GM21526 (cell line): ENCODE results near the gene UIMC1.
"Not testable (repeated sequence)": the region's sequence is repeated elsewhere in the genome, so short reads cannot be mapped to it uniquely, and the experiment has no call there.

ENCODE experiments used
- ATAC-seq: cut with Tn5 transposase; IDR thresholded peaks from one replicate; pipeline ENCODE4 v1.9.1; 2021; ENCODE audit warnings: moderate library complexity; ENCODE audit not compliant: unreplicated experiment, low FRiP score

The UIMC1 gene

DNA sequence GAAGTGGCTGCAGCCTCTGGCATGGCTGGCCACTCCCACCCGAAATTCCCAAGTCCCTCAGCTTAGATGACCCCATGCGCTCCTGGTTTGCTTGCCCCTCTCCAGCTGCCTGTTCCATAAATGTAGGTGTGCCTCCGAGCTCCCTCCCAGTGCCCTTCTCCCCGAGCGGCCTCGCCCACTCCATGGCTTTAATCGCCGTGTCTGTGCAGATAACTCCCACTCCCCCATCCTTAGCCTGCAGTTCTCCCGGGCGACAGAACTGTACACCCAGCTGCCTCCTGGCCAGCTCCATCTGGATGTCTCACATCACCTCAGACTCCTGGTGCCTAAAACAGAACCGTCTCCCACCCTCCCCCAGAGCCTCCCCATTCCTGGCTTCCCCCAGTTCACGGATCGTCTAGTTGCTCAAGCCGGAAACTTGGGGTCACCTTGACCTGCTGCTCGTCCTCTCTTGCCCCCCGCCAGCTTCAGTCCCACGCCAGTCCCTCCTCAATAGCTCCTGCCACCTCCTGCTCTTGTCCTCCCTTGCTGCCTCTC is 131.5 kb downstream of the UIMC1 start:
- no peak for ATAC-seq

DNA sequence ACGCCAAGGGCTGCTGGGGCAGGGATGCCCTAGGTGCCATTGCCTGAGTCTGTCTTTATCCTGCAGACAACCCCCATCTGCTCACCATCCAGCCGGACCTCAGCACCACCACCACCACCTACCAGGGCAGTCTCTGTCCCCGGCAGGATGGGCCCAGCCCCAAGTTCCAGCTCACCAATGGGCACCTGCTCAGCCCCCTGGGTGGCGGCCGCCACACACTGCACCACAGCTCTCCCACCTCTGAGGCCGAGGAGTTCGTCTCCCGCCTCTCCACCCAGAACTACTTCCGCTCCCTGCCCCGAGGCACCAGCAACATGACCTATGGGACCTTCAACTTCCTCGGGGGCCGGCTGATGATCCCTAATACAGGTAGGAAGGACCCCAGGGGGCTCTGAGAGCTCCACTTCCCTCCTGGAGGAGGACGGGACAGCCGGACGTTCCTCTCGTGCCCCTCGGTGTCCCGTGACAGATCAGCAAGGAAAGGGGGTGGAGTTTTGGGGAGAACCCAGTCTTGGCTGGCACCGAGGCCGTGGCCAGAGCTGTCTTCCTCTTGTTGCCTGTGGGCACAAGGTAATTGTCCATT is 132.3 kb downstream of the UIMC1 start:
- ATAC-seq = no peak

DNA sequence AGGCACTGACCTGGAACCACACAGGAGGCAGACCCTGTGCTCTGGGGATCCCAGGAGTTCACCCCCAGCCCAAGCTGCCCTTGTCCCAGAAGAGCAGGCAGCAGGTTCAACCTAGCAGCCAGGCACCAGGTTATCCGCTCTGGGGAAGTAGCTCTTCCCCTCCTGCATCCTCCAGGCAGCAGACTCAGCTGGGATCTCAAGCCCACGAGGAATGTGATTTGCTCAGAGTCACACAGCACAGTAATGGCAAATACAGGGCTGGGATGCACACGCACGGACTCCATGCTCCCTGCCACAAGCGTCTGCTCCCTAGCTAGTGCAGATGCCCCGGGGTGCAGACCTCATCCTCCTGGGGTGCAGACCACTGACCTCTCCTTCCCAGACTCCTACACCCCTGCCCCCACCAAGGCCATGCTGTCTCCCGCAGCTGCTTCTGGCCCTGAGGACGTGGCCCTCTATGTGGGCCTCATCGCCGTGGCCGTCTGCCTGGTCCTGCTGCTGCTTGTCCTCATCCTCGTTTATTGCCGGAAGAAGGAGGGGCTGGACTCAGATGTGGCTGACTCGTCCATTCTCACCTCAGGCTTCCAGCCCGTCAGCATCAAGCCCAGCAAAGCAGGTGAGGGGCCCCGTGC is 132.9 kb downstream of the UIMC1 start:
- no peak for ATAC-seq

DNA sequence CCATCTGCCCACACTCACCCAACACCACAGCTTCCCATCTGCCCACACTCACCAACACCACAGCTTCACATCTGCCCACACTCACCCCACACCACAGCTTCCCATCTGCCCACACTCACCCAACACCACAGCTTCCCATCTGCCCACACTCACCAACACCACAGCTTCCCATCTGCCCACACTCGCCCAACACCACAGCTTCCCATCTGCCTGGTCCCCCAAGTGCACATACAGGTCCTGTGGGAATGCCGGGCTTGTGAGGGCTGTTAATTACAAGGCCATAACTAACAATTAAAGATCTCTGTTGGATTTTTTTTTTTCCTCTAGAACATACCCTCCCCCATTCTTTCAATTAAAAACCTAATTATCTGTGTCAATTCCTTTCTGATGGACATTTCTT is 133.6 kb downstream of the UIMC1 start:
- ATAC-seq = not testable (repeated sequence)

DNA sequence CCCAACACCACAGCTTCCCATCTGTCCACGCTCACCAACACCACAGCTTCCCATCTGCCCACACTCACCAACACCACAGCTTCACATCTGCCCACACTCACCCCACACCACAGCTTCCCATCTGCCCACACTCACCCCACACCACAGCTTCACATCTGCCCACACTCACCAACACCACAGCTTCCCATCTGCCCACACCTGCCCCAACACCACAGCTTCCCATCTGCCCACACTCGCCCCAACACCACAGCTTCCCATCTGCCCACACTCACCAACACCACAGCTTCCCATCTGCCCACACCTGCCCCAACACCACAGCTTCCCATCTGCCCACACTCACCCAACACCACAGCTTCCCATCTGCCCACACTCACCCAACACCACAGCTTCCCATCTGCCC is 134.0 kb downstream of the UIMC1 start:
- ATAC-seq = not testable (repeated sequence)

DNA sequence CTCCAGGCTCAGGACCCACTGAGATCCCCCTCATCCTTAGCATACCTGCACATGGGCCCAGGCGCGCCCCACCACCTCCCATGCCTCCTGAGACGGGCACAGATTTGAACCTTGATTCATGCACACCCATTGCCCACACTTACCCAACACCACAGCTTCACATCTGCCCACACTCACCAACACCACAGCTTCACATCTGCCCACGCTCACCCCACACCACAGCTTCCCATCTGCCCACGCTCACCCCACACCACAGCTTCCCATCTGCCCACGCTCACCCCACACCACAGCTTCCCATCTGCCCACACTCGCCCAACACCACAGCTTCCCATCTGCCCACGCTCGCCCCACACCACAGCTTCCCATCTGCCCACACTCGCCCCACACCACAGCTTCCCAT is 135.9 kb downstream of the UIMC1 start:
- ATAC-seq = not testable (repeated sequence)

DNA sequence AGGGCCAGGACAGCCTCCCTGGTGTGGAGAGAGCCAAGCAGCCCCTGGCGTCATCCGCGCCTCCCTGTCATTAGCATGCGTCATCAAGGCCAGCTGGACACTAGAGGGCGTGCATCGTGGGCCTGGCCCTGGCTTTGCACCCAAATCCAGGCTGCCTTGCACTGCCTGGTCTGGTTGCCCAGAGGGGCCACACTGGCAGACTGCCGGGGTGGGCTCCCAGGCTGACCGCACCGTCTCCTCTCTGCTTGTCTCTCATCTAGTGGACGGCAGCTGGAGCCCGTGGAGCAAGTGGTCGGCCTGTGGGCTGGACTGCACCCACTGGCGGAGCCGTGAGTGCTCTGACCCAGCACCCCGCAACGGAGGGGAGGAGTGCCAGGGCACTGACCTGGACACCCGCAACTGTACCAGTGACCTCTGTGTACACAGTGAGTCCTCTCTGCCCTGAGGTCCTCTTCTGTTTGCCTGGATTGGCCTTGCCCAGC is 136.4 kb downstream of the UIMC1 start:
- ATAC-seq = no peak

DNA sequence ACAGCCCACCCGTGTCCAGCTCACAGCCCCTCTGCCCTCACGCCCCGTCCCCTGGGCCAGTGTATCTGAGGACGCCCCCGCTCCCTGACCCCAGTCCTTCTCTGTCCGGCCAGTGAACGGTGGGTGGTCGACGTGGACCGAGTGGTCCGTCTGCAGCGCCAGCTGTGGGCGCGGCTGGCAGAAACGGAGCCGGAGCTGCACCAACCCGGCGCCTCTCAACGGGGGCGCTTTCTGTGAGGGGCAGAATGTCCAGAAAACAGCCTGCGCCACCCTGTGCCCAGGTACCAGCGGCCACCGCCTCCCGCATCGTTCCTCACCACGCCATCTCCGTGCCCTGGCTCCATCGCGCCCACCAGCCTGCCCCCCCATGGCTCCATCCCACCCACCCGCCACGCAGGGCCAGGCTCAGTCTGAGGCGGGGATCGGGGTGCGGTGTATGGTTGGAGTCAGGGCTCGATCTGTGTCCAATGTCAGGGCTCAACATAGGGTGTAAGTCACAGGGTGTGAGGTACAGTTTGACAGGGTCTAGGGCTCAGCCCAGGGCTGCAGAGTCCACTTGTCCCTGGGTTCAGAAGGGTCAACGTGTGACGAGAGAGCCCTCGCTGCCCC is 137.0 kb downstream of the UIMC1 start:
- ATAC-seq = no peak

DNA sequence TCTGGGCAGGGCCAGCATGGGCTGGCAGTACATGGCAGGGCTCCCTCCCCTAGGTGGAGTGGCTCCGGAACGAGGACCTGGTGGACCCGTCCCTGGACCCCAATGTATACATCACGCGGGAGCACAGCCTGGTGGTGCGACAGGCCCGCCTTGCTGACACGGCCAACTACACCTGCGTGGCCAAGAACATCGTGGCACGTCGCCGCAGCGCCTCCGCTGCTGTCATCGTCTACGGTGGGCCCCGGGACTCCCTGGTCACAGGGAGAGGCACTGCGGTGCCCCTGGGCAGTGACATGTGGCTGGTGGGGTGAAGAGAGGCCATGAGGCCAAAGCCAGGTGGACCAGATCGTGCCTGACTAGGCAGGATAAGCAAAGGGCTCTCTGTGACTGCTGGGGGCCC is 137.8 kb downstream of the UIMC1 start:
- no peak for ATAC-seq

DNA sequence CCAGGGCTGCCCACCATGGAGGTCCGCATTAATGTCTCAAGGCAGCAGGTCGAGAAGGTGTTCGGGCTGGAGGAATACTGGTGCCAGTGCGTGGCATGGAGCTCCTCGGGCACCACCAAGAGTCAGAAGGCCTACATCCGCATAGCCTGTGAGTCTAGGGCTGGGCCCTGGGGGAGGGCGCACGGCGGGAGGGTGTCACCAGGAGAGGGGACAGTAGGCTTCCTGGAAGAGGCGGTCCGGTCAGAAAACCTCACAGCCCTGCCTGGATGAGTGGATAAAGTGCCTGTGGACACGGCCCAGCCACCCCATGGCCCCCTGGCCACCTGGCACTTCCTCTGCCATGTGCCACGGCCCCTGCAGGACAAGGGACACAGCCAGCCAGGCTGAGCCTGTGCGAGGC is 138.5 kb downstream of the UIMC1 start:
- no peak for ATAC-seq

DNA sequence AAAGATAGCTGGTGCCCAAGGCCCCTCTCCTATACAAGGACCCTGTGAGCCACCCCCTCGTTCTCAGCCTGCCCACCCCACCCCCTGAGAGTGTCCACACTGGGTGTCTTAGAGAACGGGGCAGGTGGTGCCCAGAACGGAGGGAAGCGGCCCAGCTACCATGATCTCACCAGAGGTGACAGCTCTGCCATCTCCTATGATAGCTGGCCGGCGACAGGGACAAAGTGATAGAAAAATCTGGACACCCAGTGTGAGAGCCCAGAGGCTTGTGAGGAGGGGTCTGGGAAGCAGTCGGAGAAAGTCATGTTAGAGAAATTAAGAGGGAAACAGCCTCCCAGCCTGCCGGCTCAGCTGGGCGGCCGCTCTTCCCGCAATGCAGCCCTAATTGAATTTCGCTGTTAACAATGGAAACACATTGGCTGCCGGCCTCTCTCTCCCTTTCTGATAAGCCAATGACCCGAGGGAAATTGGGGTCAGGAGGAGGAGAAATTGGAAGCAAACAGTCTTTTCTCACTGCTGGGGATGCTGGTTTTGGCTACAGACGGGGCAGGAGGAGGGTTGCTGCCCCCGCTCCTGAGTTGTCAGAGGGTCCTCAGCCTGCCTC is 139.8 kb downstream of the UIMC1 start:
- no peak for ATAC-seq

DNA sequence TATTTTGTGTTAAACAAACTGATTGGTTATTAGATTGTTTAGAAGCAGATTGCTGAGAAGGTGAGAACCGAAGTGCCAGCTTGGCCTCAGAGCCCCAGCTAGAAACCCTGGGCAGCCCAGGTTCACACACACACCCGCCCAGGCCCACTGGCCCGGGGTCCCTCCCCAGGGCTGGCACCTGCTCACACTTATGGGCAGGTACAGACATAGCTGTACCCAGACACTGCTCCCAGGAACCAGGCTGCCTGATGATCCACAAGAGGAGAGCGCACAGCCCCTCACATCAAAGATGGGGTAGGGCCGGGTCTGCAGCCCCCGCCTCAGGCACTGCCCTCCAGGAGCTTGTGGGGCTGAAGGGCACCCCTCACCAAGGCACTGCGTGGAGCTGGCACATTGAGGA is 140.6 kb downstream of the UIMC1 start:
- no peak for ATAC-seq

DNA sequence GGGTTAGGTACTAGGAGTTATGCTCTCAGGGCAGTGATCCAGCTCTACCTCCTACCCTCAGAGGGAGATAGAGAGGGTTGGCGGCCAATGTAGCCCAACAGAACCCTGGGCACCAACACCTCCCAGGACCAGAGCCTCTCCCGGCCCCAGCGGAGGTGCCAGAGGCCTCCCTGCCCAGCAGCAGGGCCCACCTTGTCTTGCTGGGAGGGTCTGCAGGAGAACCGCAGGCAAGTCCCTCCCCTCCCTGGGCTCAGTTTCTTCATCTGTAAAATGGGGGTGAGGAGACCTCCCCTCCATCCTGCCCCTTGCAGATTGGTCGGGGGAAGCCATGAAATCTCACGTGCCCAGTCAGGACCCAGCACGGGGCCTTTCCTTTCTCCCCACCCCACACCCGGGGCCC is 141.8 kb downstream of the UIMC1 start:
- no peak for ATAC-seq

DNA sequence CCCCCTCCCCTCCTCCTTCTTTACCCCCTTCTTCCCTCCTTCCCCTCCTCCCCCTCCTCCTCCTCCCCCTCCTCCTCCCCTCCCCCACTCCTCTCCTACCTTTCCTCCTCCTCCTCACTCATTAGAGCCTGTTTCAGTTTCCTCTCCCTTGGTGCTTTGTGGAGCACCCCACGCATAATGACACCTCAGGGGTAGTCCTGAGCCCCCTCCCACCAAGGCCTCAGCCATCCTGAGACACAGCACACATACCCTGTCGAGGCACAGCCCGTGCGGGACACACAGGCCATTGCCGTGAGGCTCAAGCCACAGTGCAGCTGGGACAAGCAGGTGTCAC is 142.8 kb downstream of the UIMC1 start:
- no peak for ATAC-seq

DNA sequence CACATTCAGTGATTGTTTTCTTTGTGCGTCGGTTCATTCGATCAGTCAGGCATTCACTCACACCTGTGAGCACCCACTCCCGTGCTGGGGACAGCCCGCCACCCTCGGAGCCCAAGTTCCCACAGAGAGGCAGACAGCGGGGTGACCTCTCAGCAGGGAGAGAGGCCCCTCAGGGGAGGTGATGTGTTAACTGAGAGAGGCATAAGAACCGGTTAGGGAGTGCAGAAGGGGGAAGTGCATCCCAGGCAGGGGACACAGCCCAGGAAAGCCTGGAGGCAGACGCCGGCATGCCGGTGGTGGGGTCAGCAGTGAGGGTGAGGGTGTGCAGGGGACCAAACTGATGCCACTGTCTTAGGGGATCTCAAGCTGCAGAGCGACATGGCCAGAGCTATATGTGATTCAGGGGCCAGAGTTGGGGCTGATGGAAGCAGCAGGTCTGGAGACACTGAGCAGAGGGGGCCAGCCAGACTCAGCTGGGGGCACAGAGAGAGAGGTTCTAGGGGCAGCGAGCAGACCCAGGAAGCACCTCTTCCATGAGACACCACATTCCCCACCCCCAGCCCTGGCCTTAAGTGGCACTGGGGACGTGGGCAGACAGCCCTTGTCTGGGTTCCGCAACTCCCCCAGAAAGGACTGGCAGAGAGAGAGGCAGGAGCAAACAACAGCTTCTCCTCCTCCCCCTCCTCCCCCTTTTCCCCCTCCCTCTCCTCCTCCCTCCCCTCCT is 143.4 kb downstream of the UIMC1 start:
- no peak for ATAC-seq

DNA sequence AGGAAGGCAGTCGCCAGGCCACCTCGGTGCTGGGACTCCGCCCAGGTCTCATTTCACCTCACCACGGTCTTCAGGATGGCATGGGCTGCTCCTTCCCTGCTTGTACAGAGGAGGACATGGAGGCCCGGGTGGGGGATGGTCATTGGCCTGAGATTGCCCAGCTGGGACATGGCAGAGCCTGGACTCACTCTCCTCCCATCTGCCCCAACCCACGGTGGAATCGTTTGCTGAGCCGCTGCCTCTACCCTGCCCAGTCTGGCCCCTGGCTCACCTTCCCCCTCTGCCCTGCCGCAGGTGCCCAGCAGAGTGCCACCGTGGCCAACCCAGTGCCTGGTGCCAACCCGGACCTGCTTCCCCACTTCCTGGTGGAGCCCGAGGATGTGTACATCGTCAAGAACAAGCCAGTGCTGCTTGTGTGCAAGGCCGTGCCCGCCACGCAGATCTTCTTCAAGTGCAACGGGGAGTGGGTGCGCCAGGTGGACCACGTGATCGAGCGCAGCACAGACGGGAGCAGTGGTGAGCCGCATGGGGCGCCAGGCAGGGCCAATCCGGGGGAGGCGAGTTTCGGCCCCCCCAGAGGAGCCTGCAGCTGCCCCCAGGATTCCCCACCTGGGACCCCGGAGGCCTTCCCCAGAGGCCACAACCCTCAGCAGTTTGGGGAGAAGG is 144.1 kb downstream of the UIMC1 start:
- no peak for ATAC-seq

DNA sequence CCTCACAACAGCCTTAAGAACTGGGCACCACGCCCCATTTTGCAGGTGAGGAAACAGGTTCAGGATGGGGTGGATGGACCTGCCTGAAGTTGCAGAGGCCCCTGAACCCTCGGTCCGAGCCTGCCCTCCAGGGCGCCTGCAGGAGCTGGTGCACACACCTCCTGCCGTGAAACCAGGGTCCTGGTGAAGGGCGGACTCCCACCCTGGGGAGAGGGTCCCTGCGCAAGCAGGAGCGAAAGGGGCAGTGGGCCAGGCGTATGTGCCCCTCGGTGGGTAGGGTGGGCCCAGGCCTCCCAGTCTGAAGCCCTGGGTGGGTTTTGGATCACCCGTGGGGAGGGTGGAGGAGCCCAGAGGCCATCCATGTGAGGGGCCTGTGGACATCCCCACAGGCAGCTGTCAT is 145.3 kb downstream of the UIMC1 start:
- no peak for ATAC-seq

DNA sequence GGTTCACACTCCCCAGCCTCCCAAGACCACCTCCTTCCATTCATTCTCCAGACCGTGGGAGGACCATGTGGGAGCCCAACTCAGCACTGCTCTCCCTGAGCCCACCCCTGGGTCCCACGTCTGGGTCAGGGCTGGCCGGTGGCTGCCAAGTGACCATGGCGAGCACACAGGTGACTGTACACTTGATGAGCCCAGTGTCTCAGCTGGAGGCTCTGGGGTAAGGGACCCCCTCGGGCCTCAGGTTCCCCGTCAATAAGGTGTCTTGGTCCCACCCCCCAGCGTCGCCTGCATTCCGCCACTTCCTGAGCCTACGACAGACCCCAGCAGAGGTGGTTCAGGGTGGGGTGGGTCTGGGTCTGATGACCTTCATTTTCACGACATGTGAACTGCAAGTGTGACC is 146.2 kb downstream of the UIMC1 start:
- no peak for ATAC-seq

DNA sequence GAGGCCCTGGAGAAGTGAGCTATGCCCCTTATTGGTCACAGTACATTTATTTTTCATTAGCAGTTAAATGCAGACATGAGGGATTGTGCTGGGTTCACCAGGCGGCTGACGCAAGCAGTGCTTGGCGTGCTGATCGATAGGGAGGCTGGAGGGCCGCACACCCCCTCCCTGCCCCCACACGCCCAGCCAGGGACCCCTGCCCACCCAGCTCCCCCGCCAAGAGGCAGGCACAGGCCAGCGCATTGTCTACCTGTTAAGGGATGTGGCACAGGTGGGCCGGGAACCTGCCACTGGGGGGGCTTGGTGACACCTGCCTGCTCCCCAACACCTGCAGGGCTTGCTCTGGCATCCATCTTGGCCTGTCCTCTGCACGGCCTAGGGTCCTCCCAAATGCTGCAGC is 146.7 kb downstream of the UIMC1 start:
- ATAC-seq = no peak

DNA sequence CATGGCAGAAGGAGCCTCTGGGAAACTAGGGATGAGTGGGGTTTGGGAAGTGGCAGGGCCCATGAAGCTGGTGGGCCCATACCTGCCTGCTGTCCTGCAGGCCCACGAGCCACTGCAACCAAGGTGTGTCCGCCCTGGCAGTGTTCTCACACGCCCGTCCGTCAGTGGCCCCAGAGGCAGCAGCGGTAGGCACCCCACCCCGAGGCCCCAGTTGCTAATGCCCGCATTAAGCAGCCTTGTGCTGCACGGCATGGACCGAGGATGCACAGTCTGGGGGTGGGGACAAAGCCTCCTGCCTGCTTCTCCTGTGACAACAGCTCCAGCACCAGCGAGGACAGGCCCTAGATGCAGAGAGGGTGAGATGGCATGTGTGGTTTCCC is 148.7 kb downstream of the UIMC1 start:
- no peak for ATAC-seq
